Measurements from ENCODE around the gene SHISA4.
"Not testable (repeated sequence)": the region's sequence is repeated elsewhere in the genome, so short reads cannot be mapped to it uniquely, and the experiment has no call there.

The SHISA4 gene

DNA sequence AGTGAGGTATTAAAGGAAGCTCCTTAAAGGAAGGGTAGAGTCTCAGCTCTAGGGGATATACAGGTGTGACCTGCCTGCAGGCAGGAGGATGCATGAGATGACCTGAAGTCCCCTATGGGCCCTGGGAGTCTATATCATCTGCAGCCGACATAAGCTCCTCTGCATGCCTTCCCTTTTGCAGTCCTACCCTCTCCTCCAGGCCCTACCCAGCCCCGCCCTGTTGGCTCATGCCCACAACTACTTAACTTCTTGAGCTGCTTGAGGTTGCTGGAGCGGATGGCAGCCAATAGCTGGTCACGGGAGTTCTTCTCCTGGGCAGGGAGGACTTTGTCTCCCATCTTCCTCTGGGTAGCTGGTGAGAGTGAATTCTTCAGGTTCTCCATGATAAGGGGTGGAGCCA, 10.3 kb downstream of the SHISA4 start:
- no peak for DNase-seq (ENCODE audit: low spot score)

DNA sequence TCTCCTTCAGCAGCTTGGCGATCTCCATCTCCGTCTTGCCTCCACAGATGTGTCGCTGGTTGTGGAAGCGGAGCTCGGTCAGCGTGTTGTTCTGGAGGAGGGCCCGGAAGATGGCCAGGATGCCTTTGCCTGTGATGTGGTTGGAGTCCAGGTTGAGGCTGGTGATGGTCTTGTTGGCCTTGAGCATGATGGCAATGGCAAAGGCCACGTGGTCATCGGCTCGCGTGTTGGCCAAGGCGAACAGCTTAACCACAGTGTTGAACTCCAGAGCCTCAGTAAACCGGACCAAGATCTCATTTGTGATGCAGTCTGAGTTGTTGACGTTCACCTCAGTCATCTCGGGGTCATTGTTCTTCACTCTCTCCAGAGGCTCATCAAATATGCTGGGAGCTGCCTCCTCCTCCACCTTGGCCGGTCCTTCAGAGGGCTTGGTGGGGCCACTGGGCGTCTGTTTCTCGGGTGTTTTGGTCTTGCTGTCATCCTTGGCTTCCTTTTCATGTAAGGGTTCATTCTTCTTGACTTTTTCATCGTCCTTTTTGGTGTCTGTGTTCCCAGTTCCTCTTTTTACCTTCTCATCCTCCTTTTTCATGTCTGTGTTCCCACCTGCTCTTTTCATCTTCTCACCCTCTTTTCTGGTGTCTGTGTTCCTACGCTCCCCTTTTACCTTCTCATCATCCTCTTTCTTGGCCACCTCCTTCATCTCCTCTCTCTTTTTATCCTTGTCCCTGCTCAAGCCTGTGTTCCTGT, 11.2 kb downstream of the SHISA4 start:
- no peak for DNase-seq (ENCODE audit: low spot score)

DNA sequence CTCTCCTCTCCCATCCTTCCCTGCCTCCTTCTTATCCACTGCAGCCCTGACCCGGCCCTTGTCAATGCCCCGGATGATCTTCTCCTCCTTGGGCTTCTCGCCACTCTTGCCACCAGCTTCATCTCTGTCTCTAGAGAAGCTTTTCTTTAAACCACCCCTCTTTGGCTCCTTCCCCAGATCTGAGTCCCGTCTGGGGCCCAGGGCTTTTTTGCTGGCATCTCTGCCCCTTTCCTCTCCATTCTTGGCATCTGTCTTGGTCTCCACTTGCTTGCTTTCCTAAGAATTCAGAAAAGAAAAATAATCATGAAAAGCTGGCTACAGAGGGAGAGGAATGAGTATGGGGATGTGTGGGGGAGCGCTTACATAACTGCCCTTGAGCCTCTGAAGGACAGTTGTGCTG, 11.8 kb downstream of the SHISA4 start:
- no peak for DNase-seq (ENCODE audit: low spot score)

DNA sequence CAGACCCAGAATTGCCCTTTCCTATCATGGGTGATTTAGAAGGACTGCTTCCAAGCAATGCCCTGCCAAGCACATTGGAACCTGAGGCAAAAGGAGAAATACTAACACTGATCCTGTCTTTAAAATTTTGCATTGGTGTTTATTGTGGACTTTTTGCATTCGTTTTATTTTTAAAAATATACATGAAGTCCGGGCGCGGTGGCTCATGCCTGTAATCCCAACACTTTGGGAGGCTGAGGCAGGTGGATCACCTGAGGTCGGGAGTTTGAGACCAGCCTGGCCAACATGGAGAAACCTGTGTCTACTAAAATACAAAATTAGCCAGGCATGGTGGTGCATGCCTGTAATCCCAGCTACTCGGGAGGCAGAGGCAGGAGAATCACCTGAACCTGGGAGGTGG, 12.3 kb downstream of the SHISA4 start:
- not testable (repeated sequence) for DNase-seq (ENCODE audit: low spot score)

DNA sequence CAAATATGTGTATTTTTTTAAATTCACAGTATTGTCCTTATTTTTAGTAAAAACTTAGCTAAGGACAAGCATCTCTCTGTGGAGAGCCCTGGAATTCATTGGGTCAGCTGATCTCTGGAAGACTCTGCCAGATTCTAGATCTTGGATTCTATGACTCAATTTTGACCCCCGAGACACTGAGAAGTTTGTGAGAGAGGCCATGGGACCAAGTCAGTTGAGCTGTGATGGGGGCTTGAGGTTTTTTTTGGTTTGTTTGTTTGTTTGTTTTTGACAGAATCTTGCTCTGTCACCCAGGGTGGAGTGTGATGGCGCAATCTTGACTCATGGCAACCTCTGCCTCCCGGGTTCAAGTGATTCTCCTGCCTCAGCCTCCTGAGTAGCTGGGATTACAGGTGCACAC, 13.5 kb downstream of the SHISA4 start:
- DNase-seq (ENCODE audit: low spot score), result peak; percentile 59

DNA sequence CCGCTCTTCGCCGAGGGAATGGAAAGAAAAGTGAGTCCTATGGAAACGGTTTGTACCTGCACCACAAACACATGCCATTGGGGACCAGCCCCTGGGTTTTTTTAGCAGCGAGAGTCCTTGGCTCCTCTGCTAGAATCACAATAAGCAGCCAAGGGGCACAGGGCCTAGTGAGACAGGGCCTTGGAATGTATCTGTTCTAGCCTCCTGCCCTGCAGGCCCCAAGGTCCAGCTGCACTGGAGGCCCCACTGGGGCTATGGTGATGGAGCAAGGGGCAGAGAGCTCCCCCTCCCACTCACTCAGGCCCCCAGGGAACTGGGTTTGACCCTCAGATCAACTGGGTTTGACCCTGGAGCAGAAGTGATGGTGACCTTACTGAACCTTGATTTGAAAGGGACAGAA, 14.4 kb downstream of the SHISA4 start:
- DNase-seq (ENCODE audit: low spot score), result peak; percentile 78

GRCh38 chr1:201904579-201904978, 15.9 kb downstream of the SHISA4 start:
- DNase-seq (ENCODE audit: low spot score), result peak; percentile 92

- DNase-seq (ENCODE audit: low spot score), result no peak
Measured at GRCh38 chr1:201905234-201905890, 16.7 kb downstream of the SHISA4 start.

DNA sequence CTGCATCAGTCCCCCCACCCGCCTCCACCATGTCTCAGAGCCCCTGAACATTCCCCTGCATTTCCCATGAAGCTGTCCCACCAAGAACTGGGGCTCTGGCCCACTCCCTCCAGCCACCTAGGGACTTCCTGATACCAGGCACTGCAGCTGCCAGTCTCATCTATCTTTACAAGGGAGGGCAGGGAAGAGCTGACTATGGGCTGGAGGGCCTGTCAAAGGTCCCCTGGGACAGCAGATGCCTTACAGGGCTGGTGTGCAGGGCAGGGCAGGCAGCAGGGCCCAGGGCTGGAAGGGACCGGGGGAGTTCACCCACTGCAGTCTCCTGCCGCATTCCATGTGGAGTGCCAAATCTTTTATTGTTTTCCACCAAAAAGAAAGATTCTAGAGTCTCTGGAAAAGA, 17.6 kb downstream of the SHISA4 start:
- DNase-seq (ENCODE audit: low spot score), result no peak

- DNase-seq (ENCODE audit: low spot score), result no peak
Measured at GRCh38 chr1:201907621-201908020, 18.9 kb downstream of the SHISA4 start.

GRCh38 chr1:201911826-201912571, 23.3 kb downstream of the SHISA4 start:
- DNase-seq (ENCODE audit: low spot score), result no peak

DNA sequence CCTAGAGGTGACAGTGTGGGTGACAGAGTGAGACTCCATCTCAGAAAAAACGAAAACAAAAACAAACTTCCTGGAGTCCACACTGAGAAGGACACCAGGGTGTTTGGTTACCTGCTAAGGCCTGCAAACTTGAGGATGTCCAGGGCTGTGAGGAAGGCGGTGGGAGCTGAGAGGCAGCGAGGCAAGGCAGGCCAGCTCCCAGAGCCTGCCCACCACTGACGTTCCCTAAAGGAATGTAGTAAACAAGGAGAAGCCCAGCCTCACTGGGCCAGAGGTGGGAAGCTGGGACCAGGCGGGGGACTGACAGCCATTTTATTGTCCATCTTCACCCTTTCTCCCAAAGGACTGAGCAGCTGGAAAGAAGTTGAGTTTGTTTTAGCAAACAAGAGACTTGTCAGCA, 24.1 kb downstream of the SHISA4 start:
- no peak for DNase-seq (ENCODE audit: low spot score)

DNA sequence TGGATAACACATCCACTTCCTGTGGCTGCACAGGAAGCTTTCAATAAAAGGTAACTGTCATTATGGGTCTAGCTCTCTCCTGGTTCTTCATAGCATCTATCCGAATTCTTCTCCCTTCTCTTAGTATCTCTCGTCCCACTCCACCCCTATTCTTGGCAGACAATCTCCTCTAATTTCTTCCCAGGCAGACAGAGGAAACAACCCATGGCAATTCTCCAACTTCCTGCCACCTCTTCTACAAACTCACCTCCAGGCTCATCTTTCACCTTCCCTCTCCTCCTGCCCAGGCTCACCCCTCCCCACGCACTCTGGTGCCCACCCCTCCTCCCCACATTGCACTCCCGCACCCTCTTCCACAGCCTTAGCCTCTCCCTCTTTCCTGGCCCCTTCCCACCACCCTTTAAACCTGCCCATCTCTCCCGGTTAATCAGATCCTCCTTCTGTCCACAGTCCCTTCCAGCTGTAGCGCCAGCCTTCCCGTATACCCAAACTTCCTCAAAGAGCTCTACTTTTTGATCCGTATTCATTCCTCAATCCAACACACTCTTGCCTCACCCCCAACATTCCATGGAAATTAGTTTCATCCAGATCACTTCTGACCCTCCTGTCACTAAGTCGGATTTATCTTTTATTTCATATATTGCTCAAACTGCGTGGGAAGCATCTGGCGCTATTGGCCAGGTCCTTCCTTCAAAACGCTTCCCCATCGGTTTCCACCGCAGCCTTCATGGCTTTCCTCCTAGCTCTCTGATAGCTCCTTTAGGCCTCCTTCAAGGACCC, 25.9 kb downstream of the SHISA4 start:
- DNase-seq (ENCODE audit: low spot score), result no peak

DNA sequence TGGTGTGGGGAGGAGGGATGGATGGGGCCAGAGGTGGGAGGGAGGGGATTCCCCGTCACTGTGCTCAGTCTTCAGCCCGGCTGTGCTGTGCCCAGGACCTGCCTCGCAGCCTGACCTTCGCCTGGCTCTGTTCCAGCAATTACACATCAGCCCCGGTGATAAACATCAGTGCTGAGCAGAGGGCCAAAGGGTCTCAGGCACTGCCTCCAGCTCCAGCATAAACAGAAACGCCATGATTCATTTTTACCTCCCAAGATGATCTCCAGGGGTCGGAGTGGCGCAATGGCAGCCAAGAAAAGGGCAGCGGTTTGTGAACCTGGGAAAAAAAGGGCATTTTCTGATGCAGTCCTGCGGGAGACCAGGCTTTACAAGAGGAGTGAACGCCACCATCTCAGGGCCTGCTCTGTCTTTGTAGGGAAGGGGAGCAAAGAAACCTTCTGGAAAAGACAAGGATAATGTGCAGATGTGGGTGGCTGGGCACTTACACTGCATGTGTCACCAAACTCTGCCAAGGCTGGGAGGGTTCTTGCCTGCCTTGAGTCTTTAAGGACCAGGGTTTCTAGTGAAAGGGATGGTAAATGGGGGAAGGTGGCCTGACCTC, 28.1 kb downstream of the SHISA4 start:
- peak; percentile 74 for DNase-seq (ENCODE audit: low spot score)

GRCh38 chr1:201917362-201918033, 28.8 kb downstream of the SHISA4 start:
- peak; percentile 86 for DNase-seq (ENCODE audit: low spot score)

GRCh38 chr1:201918343-201918742, 29.6 kb downstream of the SHISA4 start:
- no peak for DNase-seq (ENCODE audit: low spot score)

DNA sequence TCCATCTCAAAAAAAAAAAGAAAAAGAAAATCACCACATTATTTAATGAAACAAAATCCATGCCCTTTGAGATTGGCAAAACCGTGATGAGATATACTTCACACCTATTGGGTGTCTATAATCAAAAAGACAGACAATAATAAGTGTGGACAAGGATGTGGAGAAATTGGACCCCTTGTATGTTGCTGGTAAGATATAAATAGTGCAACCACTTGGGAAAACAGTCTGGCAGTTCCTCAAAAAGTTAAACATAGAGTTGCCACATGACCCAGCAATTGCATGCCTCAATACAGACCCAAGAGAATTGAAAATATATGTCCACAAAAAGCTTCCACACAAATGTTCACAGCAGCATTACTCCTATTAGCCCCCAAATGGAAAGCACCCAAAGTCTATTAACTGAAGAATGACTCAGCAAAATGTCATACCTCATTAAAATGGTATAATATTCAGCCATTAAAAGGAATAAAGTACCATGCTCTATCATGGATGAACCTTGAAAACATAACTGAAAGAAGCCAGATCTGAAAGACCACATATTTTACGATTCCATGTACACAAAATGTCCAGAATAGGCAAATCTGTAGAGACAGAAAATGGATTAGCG, 33.4 kb downstream of the SHISA4 start:
- no peak for DNase-seq (ENCODE audit: low spot score)

- no peak for DNase-seq (ENCODE audit: low spot score)
Measured at GRCh38 chr1:201925301-201925567, 36.5 kb downstream of the SHISA4 start.

- DNase-seq (ENCODE audit: low spot score), result no peak
Measured at GRCh38 chr1:201925981-201926645, 37.4 kb downstream of the SHISA4 start.

DNA sequence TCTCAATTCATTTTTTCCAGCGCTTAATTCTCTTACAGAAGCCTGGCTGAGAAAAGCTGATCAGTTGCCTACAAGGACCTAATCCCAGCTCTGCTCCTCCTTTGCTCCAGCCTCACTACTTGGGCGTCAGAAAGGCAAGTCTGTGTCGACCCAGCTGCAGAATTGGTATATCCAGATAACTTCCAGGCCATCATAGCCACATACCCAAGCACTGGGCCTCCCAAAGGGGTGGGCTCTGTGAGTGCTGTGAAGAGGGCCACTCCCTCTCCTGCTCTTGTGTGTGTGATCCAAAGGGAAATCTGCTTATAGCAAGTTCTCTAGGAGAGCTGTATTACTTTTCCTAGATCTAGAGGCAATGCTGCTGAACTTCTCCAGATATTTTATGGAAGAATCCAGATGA, 39.6 kb downstream of the SHISA4 start:
- no peak for DNase-seq (ENCODE audit: low spot score)

- DNase-seq (ENCODE audit: low spot score), result no peak
Measured at GRCh38 chr1:201930137-201930536, 41.4 kb downstream of the SHISA4 start.
